Prostate gland (tissue), 2 donors: ENCODE data around the gene CAMK1. TPM values are rescaled to one million over a fixed set of nuclear protein-coding genes. Genes with fewer than 3 reads are reported as not detected.

Experiments used
- DNase-seq: peaks from one replicate; pipeline ENCODE4 v3.0.0-alpha.2; 2019; ENCODE audit warnings: low spot score
- H3K27ac ChIP-seq, 2 donors: fragments of 200-600 bp; sonication (generic); 2 replicates each; pipeline ENCODE4 v1.5.1; 2017 to 2019
- H3K27me3 ChIP-seq: fragments of 200-600 bp; sonication (generic); replicated peaks from 2 replicates; pipeline ENCODE4 v1.5.1; 2019; ENCODE audit not compliant: insufficient read depth
- H3K36me3 ChIP-seq, 2 donors: fragments of 200-600 bp; sonication (generic); 1 replicate in 1 of 2; 2 replicates in 1 of 2; pipeline versions ENCODE4 v1.5.1 to v1.8.1; 2017 to 2019
- H3K4me1 ChIP-seq: fragments of 200-600 bp; sonication (generic); replicated peaks from 2 replicates; pipeline ENCODE4 v1.5.1; 2019
- H3K4me3 ChIP-seq, 2 donors: fragments of 200-600 bp; sonication (generic); 2 replicates each; pipeline ENCODE4 v1.5.1; 2017 to 2019
- H3K9me3 ChIP-seq: fragments of 200-600 bp; sonication (generic); 2 replicates; pipeline ENCODE4 v1.5.1; 2017
- CTCF ChIP-seq, 4 experiments: fragments of 200-600 bp in 2 of 4; fragments of 450-650 bp in 2 of 4; sonication (generic) in 2 of 4; IDR thresholded peaks; 1 replicate in 3 of 4; 2 replicates in 1 of 4; pipeline ENCODE4 v1.5.1; 2016 to 2019; ENCODE audit warnings: antibody characterized with exemption in 4 of 4, mild to moderate bottlenecking in 2 of 4, moderate library complexity in 2 of 4
- POLR2A ChIP-seq: fragments of 450-650 bp; IDR thresholded peaks from one replicate; pipeline ENCODE4 v1.6.1; 2016; ENCODE audit warnings: antibody characterized with exemption, mild to moderate bottlenecking
- POLR2AphosphoS5 ChIP-seq: sonication (generic); formaldehyde crosslinking; IDR thresholded peaks from one replicate; pipeline ENCODE4 v1.6.1; 2017; ENCODE audit warnings: antibody characterized with exemption
- WGBS: methylation state at CpG from one replicate; pipeline ENCODE4 v1.1.5; 2018; 5-methylcytosine and 5-hydroxymethylcytosine counted together
- intact Hi-C: fragments of 100-400 bp; cut with DNase I; formaldehyde crosslinking; loops from one replicate; pipeline ENCODE4 v1.14.2; 2022
- total RNA-seq, 2 donors: library from RNA; depleted of rRNA; stranded (reverse); fragments of >200 nt; gene quantifications; one replicate each; pipeline ENCODE4 v1.1.0, GENCODE V29; 2016

The CAMK1 gene
- total RNA-seq, 2 donors from 2014 or later, result 74.4 to 167 TPM

- no peaks in the 10 kb centered on the region for H3K27me3 ChIP-seq
- DNase-seq, result no peak
- intact Hi-C loops, result no loop called here
- no peaks in the 10 kb centered on the region for H3K4me1 ChIP-seq
- TF ChIP-seq POLR2A (no peak), POLR2AphosphoS5 (no peak), CTCF (IDR thresholded peaks at IDR 0.05) (no peak)
- 80% methylated on average over 12 of the region's 12 CpGs for WGBS
- no peak overlapping the region for H3K4me3 ChIP-seq
- no peaks in the 10 kb centered on the region for H3K9me3 ChIP-seq
- H3K27ac ChIP-seq, result no peak overlapping the region
- peaks cover 0 to 7% of the 10 kb centered on the region in 2 donors for H3K36me3 ChIP-seq
Observed at GRCh38 chr3:9806137-9806536, 36.4 kb upstream of the CAMK1 start.

DNA sequence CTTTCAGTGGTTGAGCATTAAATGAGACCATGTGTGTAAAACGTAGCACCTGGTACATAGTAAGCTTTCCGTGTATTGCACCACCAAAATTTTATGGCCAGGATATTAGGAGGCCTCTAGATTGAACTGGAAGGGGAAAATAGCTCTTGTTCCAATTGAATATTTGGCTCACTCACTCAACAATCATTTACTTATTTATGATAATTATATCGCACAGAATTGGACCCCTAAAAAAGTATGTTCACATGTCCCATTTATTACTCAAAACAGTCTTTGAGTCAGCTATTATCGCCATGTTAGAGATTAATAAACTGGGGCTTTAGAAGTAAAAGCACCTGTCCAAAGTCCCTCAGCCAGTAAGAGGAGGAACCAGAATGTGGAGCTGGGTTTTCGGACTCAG lies 35.2 kb upstream of the CAMK1 start:
- intact Hi-C loops, result no loop called here
- Histone ChIP-seq H3K4me3 (no peak overlapping the region), H3K27me3 (no peaks in the 10 kb centered on the region), H3K4me1 (no peaks in the 10 kb centered on the region), H3K9me3 (no peaks in the 10 kb centered on the region), H3K27ac (no peak overlapping the region), H3K36me3 (peaks cover 0 to 15% of the 10 kb centered on the region in 2 donors)
- WGBS, result 91% methylated on average over 5 of the region's 5 CpGs
- TF ChIP-seq CTCF (IDR thresholded peaks at IDR 0.05) (no peak), POLR2AphosphoS5 (no peak), POLR2A (no peak)
- DNase-seq, result no peak

- H3K36me3 ChIP-seq, result peaks cover 0 to 23% of the 10 kb centered on the region in 2 donors
- intact Hi-C loops, result no loop called here
Observed at GRCh38 chr3:9803494-9803893, 33.7 kb upstream of the CAMK1 start.

DNA sequence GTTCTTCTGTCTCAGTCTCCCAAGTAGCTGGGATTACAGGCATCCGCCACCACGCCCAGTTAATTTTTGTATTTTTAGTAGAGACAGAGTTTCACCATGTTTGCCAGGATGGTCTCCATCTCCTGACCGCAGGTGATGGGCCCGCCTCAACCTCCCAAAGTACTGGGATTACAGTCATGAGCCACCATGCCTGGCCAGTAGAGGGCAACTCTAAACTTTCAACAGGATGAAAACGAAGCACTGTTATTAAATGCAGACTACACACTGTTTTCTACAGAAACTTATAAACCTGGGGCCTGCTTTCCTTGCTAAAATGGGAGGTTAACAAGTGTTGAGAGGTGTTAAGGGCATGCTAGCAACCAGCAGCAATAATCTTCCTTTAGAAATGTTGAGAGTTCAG lies 30.8 kb upstream of the CAMK1 start:
- Histone ChIP-seq H3K4me1 (no peaks in the 10 kb centered on the region), H3K27ac (no peak overlapping the region), H3K27me3 (no peaks in the 10 kb centered on the region), H3K4me3 (no peak overlapping the region), H3K9me3 (no peaks in the 10 kb centered on the region), H3K36me3 (peaks cover 0 to 23% of the 10 kb centered on the region in 2 donors)
- WGBS, result 92% methylated on average over 5 of the region's 5 CpGs
- no peak for TF ChIP-seq POLR2AphosphoS5
- TF ChIP-seq CTCF (IDR thresholded peaks at IDR 0.05), result no peak
- TF ChIP-seq POLR2A, result no peak
- intact Hi-C loops, result no loop called here
- no peak for DNase-seq

More at GRCh38 chr3:9803494-9803893, 33.7 kb upstream of the CAMK1 start:
- DNase-seq, result no peak
- no peaks in the 10 kb centered on the region for H3K27me3 ChIP-seq
- 70% methylated on average over 1 of the region's 1 CpG for WGBS
- H3K27ac ChIP-seq, result no peak overlapping the region
- H3K4me3 ChIP-seq, result no peak overlapping the region
- no peaks in the 10 kb centered on the region for H3K4me1 ChIP-seq
- TF ChIP-seq CTCF (IDR thresholded peaks at IDR 0.05), result no peak
- TF ChIP-seq POLR2A, result no peak
- TF ChIP-seq POLR2AphosphoS5, result no peak
- no peaks in the 10 kb centered on the region for H3K9me3 ChIP-seq

- H3K36me3 ChIP-seq, result peaks cover 0 to 23% of the 10 kb centered on the region in 2 donors
- WGBS, result 94% methylated on average over 12 of the region's 12 CpGs
- no peak for DNase-seq
- H3K27ac ChIP-seq, result no peak overlapping the region
- intact Hi-C loops, result no loop called here
- H3K27me3 ChIP-seq, result no peaks in the 10 kb centered on the region
- H3K4me3 ChIP-seq, result no peak overlapping the region
- H3K4me1 ChIP-seq, result no peaks in the 10 kb centered on the region
- no peak for TF ChIP-seq CTCF (IDR thresholded peaks at IDR 0.05)
- no peaks in the 10 kb centered on the region for H3K9me3 ChIP-seq
Observed at GRCh38 chr3:9797196-9797945, 27.6 kb upstream of the CAMK1 start.
